Activated B cell treated with CpG ODN at 0.5 μM for 24 hours (primary cell): ENCODE data around the gene SNRPA1. TPM values are rescaled to one million over a fixed set of nuclear protein-coding genes. Genes with fewer than 3 reads are reported as not detected.

Experiments used
- ATAC-seq: fragments of 200-7000 bp; cut with Tn5 transposase; one replicate; pipeline ENCODE4 v1.10.0; 2021; ENCODE audit warnings: low read depth, mild to moderate bottlenecking, moderate library complexity
- CTCF ChIA-PET: fragments of 350-600 bp; sonication (Branson Sonifier 250); formaldehyde crosslinking; loops from one replicate; lab custom pipeline; 2021; ENCODE audit warnings: antibody characterized with exemption; lab: Charles Lee
- POLR2A ChIA-PET: fragments of 350-600 bp; sonication (Branson Sonifier 250); formaldehyde crosslinking; loops from one replicate; lab custom pipeline; 2021; ENCODE audit warnings: antibody characterized with exemption; lab: Charles Lee
- DNase-seq: peaks from one replicate; pipeline ENCODE4 v3.0.0; 2022
- H3K27ac Mint-ChIP-seq: one replicate; pipeline ENCODE4 v1.8.0; 2020; ENCODE audit warnings: mixed read lengths
- H3K27me3 Mint-ChIP-seq: one replicate; pipeline ENCODE4 v1.8.0; 2021; ENCODE audit warnings: mixed read lengths
- H3K36me3 Mint-ChIP-seq: one replicate; pipeline ENCODE4 v1.8.0; 2021; ENCODE audit warnings: low read depth, mixed read lengths
- H3K4me1 Mint-ChIP-seq: one replicate; pipeline ENCODE4 v1.8.0; 2021; ENCODE audit warnings: mixed read lengths
- H3K4me3 Mint-ChIP-seq: one replicate; pipeline ENCODE4 v1.8.0; 2020; ENCODE audit warnings: mild to moderate bottlenecking, mixed read lengths
- H3K9me3 Mint-ChIP-seq: one replicate; pipeline ENCODE4 v1.8.0; 2020; ENCODE audit warnings: mixed read lengths
- CTCF ChIP-seq: fragments of 200-600 bp; IDR thresholded peaks from one replicate; pipeline ENCODE4 v1.8.0; 2022; ENCODE audit warnings: antibody characterized with exemption, mild to moderate bottlenecking
- intact Hi-C: fragments of 100-400 bp; cut with micrococcal nuclease; formaldehyde crosslinking; loops from one replicate; pipeline ENCODE4 v1.15.1; 2024
- total RNA-seq: library from RNA; stranded (reverse); gene quantifications from 2 replicates; pipeline ENCODE4 v1.2.3, GENCODE V29; 2022

Gene SNRPA1
- total RNA-seq, 1 donor from 2014 or later: 122 TPM

- H3K9me3 Mint-ChIP-seq: peaks cover 8% of the 10 kb centered on the region
- H3K36me3 Mint-ChIP-seq: no peaks in the 10 kb centered on the region
- peaks cover 10% of the 10 kb centered on the region for H3K4me1 Mint-ChIP-seq
- DNase-seq: no peak
- ChIA-PET CTCF (no interaction called here), POLR2A (interaction anchor here (0.5 kb wide), 1 partner anchor 60 kb away, joined by 6 read pairs; no protein-coding TSS in a partner anchor)
- ATAC-seq: no peak
- no peak for TF ChIP-seq CTCF
- H3K27ac Mint-ChIP-seq: no peak overlapping the region
- H3K4me3 Mint-ChIP-seq: no peak overlapping the region
- intact Hi-C loops: no loop called here
- H3K27me3 Mint-ChIP-seq: peaks cover 14% of the 10 kb centered on the region
Measured at GRCh38 chr15:101332061-101332467, 37.0 kb upstream of the SNRPA1 start.

- no peak for DNase-seq
- Mint-ChIP-seq H3K4me1 (peaks cover 8% of the 10 kb centered on the region), H3K36me3 (no peaks in the 10 kb centered on the region), H3K9me3 (peaks cover 5% of the 10 kb centered on the region), H3K4me3 (no peak overlapping the region), H3K27me3 (peaks cover 27% of the 10 kb centered on the region), H3K27ac (no peak overlapping the region)
- no peak for ATAC-seq
- intact Hi-C loops: no loop called here
- ChIA-PET CTCF (no interaction called here), POLR2A (no interaction called here)
- no peak for TF ChIP-seq CTCF
Measured at GRCh38 chr15:101329867-101330380, 34.9 kb upstream of the SNRPA1 start.

GRCh38 chr15:101329309-101329863 is 34.3 kb upstream of the SNRPA1 start:
- no peaks in the 10 kb centered on the region for H3K36me3 Mint-ChIP-seq
- ChIA-PET CTCF (no interaction called here), POLR2A (no interaction called here)
- peaks cover 27% of the 10 kb centered on the region for H3K27me3 Mint-ChIP-seq
- TF ChIP-seq CTCF: no peak
- DNase-seq: no peak
- no peak overlapping the region for H3K27ac Mint-ChIP-seq
- no peak overlapping the region for H3K4me3 Mint-ChIP-seq
- H3K9me3 Mint-ChIP-seq: peaks cover 5% of the 10 kb centered on the region
- no peak for ATAC-seq
- intact Hi-C loops: no loop called here
- H3K4me1 Mint-ChIP-seq: peaks cover 3% of the 10 kb centered on the region

- Mint-ChIP-seq H3K9me3 (peaks cover 2% of the 10 kb centered on the region), H3K4me1 (no peaks in the 10 kb centered on the region), H3K27ac (no peak overlapping the region), H3K36me3 (no peaks in the 10 kb centered on the region), H3K27me3 (peaks cover 28% of the 10 kb centered on the region), H3K4me3 (no peak overlapping the region)
- ChIA-PET CTCF (no interaction called here), POLR2A (no interaction called here)
- ATAC-seq (no peak), DNase-seq (no peak)
- TF ChIP-seq CTCF: no peak
- intact Hi-C loops: no loop called here
Measured at GRCh38 chr15:101328001-101328400, 33.0 kb upstream of the SNRPA1 start.

GRCh38 chr15:101327147-101327740 is 32.2 kb upstream of the SNRPA1 start:
- no peak for TF ChIP-seq CTCF
- Mint-ChIP-seq H3K27ac (no peak overlapping the region), H3K4me1 (no peaks in the 10 kb centered on the region), H3K27me3 (peaks cover 31% of the 10 kb centered on the region), H3K4me3 (no peak overlapping the region), H3K9me3 (no peaks in the 10 kb centered on the region), H3K36me3 (no peaks in the 10 kb centered on the region)
- ChIA-PET CTCF (no interaction called here), POLR2A (no interaction called here)
- DNase-seq (no peak), ATAC-seq (no peak)
- intact Hi-C loops: no loop called here
